Caki2 (cell line): ENCODE measurements around the gene E4F1. TPM values are rescaled to one million over a fixed set of nuclear protein-coding genes. Genes with fewer than 3 reads are reported as not detected.
A peak's percentile ranks its signal among the peaks of the same experiment; 100 is the strongest.
"Not testable (repeated sequence)": the region's sequence is repeated elsewhere in the genome, so short reads cannot be mapped to it uniquely, and the experiment has no call there.

Experiments used
- DNase-seq: peaks from one replicate; pipeline ENCODE4 v3.0.0-alpha.2; 2015; ENCODE audit warnings: low read depth
- in situ Hi-C: cut with HindIII; loops from 2 replicates; pipeline ENCODE4 v1.10.0; 2016; ENCODE audit warnings: low sequenced_read_pairs, low pct_unique_long_range_greater_than_20kb, mixed read lengths
- total RNA-seq: library from RNA; depleted of rRNA; stranded (reverse); fragments of >200 nt; shearing (Covaris generic); gene quantifications from 2 replicates; pipeline ENCODE4 v1.2.3, GENCODE V29; 2014; ENCODE audit warnings: low replicate concordance

The E4F1 gene
- total RNA-seq, 1 experiment from 2014 or later = 45.6 TPM

GRCh38 chr16:2203119-2203688, 20.2 kb upstream of the E4F1 start:
- DNase-seq, in situ Hi-C loops: not testable (repeated sequence)

GRCh38 chr16:2204416-2205103, 18.8 kb upstream of the E4F1 start:
- no peak for DNase-seq
- in situ Hi-C loops = no loop called here

DNA sequence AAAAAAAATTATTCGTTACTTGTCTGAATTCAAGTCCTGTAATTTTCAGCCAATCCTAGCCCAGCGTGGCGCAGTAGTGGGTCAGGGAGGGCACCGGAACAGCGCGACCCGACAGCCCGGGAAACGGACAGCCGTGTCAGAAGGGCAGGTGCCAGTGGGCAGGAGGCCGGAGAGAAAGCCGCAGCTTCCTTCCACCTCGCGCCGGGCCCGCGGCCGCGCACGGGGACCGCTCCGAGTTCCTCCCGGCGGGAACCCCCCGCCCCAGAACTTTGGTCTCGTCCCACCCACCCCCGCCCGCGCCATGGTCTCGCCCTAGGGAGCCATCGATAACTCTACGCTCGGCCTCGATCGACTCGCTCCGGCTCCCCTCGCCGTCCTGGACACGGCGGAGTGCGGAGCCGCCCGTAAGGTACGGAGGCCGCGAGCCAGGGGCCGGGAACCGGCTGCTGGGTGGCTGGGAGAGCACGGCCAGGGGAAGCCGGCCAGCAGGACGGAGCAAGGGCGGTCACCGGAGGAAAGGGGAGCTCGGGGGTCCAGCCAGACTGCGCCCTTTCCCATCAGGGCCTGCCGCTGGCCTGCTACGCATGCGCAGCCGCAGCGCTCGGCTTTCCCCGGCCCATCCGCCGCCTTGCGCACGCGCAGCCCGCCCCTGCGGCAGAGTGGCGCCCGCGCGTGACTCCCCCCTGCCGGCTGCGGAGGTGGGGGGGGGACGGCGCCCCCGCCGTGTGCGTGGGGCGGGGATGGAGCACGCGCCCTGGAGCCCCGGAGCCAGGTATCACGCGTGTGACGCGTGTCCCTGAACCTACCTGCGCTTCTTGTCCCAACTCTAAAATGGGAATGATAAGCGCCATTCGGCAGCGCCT, 18.1 kb upstream of the E4F1 start, which contains the start of gene MLST8:
Gene MLST8, plus strand, starts transcription at position 351 of the 863 bp plus-strand sequence. CDS start 632 bp downstream, outside the sequence.
- DNase-seq = peak; percentile 93
- in situ Hi-C loops = no loop called here

- in situ Hi-C loops = no loop called here
Measured at GRCh38 chr16:2205967-2206313, 17.5 kb upstream of the E4F1 start.

GRCh38 chr16:2206420-2206779, 17.0 kb upstream of the E4F1 start:
- in situ Hi-C loops = no loop called here
- no peak for DNase-seq

More at GRCh38 chr16:2205967-2206313, 17.5 kb upstream of the E4F1 start:
- no peak for DNase-seq

DNA sequence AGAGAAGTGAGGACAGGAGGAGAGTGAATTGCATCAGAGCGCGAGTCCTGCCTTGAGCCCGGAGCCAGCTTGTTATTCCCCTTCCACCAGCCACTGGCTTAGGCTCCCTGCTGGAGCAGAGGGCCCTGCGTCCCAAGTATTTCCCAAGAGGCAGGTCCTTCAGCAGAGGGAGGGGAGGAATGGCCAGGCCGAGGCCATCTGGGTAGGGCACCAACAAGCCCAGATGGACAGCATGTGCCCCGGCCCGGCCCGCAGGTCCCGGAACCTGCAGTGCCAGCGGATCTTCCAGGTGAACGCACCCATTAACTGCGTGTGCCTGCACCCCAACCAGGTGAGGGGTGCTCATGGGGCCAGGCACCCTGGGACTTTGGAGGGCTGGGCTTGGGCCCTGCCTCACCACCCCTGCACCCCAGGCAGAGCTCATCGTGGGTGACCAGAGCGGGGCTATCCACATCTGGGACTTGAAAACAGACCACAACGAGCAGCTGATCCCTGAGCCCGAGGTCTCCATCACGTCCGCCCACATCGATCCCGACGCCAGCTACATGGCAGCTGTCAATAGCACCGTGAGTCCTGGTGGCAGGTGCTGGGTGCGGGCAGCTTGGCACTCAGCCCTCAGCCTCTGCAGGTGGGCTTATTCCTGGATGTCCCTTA, 16.5 kb upstream of the E4F1 start:
- DNase-seq = no peak
- in situ Hi-C loops = no loop called here

- in situ Hi-C loops = no loop called here
- no peak for DNase-seq
Measured at GRCh38 chr16:2207872-2208271, 15.5 kb upstream of the E4F1 start.

DNA sequence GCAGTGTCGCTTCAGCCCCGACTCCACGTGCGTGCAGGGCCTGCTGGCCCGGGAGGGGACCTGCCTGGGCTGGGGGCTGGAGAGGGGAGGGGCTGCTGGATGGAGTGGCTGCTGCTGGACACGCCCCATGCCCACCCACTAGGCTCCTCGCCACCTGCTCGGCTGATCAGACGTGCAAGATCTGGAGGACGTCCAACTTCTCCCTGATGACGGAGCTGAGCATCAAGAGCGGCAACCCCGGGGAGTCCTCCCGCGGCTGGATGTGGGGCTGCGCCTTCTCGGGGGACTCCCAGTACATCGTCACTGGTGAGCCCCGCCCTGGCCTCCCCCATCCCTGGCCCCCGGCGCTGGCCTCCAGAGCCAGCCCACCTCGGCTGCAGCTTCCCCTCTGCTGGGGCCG, 15.1 kb upstream of the E4F1 start:
- no peak for DNase-seq
- in situ Hi-C loops = no loop called here

DNA sequence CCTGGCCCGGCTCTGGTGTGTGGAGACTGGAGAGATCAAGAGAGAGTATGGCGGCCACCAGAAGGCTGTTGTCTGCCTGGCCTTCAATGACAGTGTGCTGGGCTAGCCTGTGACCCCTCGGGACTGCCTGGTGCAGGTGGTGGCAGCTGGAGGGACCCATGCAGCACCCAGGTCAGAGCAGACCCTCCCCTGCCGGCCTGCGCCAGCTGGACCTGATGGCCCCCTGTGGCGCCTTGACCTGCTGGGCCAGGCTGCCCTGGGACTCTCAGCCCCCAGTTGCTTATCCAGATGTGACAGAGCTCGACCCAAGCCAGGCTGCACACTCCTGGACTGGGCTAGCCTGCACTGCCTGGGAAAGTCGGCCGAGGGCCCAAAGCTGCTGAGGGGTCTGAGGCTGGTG, 14.6 kb upstream of the E4F1 start:
- in situ Hi-C loops = no loop called here
- DNase-seq = no peak

DNA sequence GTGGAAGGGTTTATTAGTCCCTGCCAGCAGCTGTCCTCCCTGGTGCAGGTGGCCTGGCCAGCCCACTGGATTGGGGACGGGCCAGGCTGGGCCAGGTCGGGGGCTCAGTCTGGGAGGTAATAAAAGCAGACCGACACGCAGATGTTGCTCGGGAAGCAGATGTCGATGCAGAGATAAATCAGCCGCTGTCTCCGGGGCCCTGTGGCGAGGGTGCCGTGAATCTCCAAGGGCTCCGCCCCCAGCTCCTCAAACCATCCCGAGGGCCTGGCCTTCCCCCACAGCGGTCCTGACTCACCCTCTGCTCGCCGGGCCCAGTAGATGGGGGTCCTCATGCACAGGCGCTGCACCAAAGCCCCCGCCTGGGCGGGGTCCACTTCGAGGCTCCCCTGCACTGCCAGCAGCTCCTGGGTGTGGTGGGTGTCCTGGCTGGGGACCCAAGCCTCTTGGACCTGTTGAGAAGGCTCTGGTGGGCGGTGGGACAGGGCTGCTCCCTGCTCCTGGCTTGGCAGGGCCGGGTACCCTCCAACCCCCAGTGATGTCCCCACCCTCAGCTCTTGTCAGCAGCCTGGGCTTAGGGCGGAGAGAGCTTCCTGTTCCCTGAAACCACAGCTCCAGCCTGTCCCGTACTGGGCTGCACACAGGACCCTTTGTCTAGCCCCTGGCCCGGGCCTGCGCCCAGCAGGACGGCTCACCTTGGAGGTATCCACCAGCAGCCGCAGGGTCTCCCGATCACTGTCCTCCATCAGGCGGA, 14.0 kb upstream of the E4F1 start:
- DNase-seq = no peak
- in situ Hi-C loops = no loop called here

- DNase-seq = no peak
- in situ Hi-C loops = no loop called here
Measured at GRCh38 chr16:2210009-2210332, 13.4 kb upstream of the E4F1 start.

- no peak for DNase-seq
- in situ Hi-C loops = no loop called here
Measured at GRCh38 chr16:2210386-2211365, 12.7 kb upstream of the E4F1 start, which contains the start of gene BRICD5. Gene BRICD5 (minus strand): TSS chr16:2210863. CDS start chr16:2210833, 30 bp downstream.

DNA sequence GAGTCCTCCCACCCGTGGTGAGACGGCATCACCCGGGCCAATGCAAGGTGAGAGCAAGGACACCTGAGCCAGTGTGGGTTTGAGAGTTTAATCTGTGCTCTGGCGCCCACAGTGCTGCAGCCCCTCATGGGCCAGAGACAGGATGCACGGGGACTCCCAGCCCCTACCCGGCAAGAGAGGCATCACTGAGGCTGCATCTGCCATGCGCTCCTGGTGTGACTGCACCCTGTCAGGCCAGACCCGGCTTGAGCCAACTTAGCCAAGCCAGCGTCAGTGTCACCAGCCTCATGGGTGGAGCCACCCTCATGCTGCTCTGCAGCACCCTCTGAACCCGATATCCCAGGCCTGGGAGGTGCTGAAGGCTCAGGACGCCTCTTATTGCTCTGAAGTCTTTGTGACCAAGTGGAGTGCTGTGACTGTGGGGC, 11.5 kb upstream of the E4F1 start:
- no peak for DNase-seq
- in situ Hi-C loops = no loop called here

GRCh38 chr16:2212362-2213324, 10.7 kb upstream of the E4F1 start:
- peak; percentile 66 for DNase-seq

GRCh38 chr16:2213817-2214718, 9.3 kb upstream of the E4F1 start:
- in situ Hi-C loops = no loop called here
- peak; percentile 51 for DNase-seq

More at GRCh38 chr16:2212362-2213324, 10.7 kb upstream of the E4F1 start:
- in situ Hi-C loops = no loop called here
